ENCODE results near the gene NLGN2. TPM values are rescaled to one million over a fixed set of nuclear protein-coding genes. Genes with fewer than 3 reads are reported as not detected.

The NLGN2 gene
- polyA plus RNA-seq, 3 donors, result 0.55 TPM; not detected in 2

- no peak for DNase-seq
- H3K9me3 Mint-ChIP-seq, result peaks cover 0 to 2% (median 0%) of the 10 kb centered on the region in 7 donors
- WGBS (ENCODE audit: insufficient coverage), result 6% methylated on average over 38 of the region's 48 CpGs
These were observed 13.8 kb upstream of the NLGN2 start for GRCh38 chr17:7393613-7394451.

More at GRCh38 chr17:7393613-7394451, 13.8 kb upstream of the NLGN2 start:
- intact Hi-C loops (cut with micrococcal nuclease), result loop anchor here in 1 of 2 donors (5.0 kb wide), 1 partner anchor 42 kb away; the partner anchor contains the start of gene KCTD11
- Mint-ChIP-seq H3K27ac (peak overlapping the region in 6 of 7 donors; percentile 46 to 91 (median 64)), H3K36me3 (peaks cover 38 to 40% of the 10 kb centered on the region in 2 donors), H3K4me1 (peaks cover 15% of the 10 kb centered on the region), H3K27me3 (ENCODE audit: low read depth in 3 of 3) (peaks cover 0 to 5% (median 3%) of the 10 kb centered on the region in 3 donors), H3K4me3 (peak overlapping the region; percentile 85 to 95)
- Histone ChIP-seq H3K27ac (ENCODE audit: low read depth in 1 of 2, low read length in 2 of 2) (peak overlapping the region; percentile 16 to 81), H2AFZ (ENCODE audit: insufficient read depth, low read depth, low read length, poor library complexity, severe bottlenecking) (peak overlapping the region; percentile 97), H3K36me3 (replicated peaks in 1 of 2; ENCODE audit: control insufficient read depth in 1 of 2, insufficient read depth in 2 of 2, low read length in 2 of 2) (peaks cover 25 to 39% of the 10 kb centered on the region in 2 donors), H3K9ac (ENCODE audit: insufficient read depth, low read length, poor library complexity, severe bottlenecking) (peak overlapping the region; percentile 69), H3K79me2 (ENCODE audit: insufficient read depth, low read length) (no peaks in the 10 kb centered on the region), H3K4me2 (replicated peaks; ENCODE audit: extremely low read depth, low read length, poor library complexity, severe bottlenecking) (peak overlapping the region; percentile 99), H3K9me3 (replicated peaks in 1 of 2; ENCODE audit: control insufficient read depth in 1 of 2, insufficient read depth in 1 of 2, low read length in 2 of 2) (no peaks in the 10 kb centered on the region), H3K27me3 (ENCODE audit: control insufficient read depth in 2 of 2, insufficient read depth in 2 of 2, low read length in 2 of 2) (no peaks in the 10 kb centered on the region), H4K20me1 (ENCODE audit: insufficient read depth, low read length) (no peaks in the 10 kb centered on the region), H3K4me3 (replicated peaks in 1 of 3; ENCODE audit: low read depth in 2 of 3, low read length in 3 of 3) (peak overlapping the region; percentile 61 to 94 (median 79)), H3K4me1 (ENCODE audit: control insufficient read depth in 1 of 2, insufficient read depth in 2 of 2, low read length in 2 of 2) (peaks cover 15 to 19% of the 10 kb centered on the region in 2 donors)
- TF ChIP-seq CTCF (IDR thresholded peaks at IDR 0.05), result no peak
